IPS-15b (cell line): ENCODE measurements around the gene TNFAIP8L1.

Experiments used
- H3K27me3 ChIP-seq: one replicate; pipeline ENCODE4 v1.6.1; 2013; ENCODE audit warnings: low read length; ENCODE audit not compliant: control insufficient read depth, insufficient read depth
- H3K36me3 ChIP-seq: one replicate; pipeline ENCODE4 v1.6.1; 2013; ENCODE audit warnings: low read length; ENCODE audit not compliant: control insufficient read depth, insufficient read depth
- H3K4me1 ChIP-seq: one replicate; pipeline ENCODE4 v1.6.1; 2013; ENCODE audit warnings: mild to moderate bottlenecking, low read length; ENCODE audit not compliant: control insufficient read depth, insufficient read depth
- H3K4me3 ChIP-seq: one replicate; pipeline ENCODE4 v1.5.1; 2013; ENCODE audit warnings: low read depth, low read length
- H3K9ac ChIP-seq: one replicate; pipeline ENCODE4 v1.6.1; 2013; ENCODE audit warnings: low read depth, mild to moderate bottlenecking, low read length
- H3K9me3 ChIP-seq: one replicate; pipeline ENCODE4 v1.6.1; 2013; ENCODE audit warnings: mild to moderate bottlenecking, low read length; ENCODE audit not compliant: control insufficient read depth, insufficient read depth

TNFAIP8L1 gene

GRCh38 chr19:4701557-4701956 lies 62.2 kb downstream of the TNFAIP8L1 start:
- Histone ChIP-seq H3K4me1 (no peaks in the 10 kb centered on the region), H3K9me3 (no peaks in the 10 kb centered on the region), H3K4me3 (no peak overlapping the region), H3K9ac (no peak overlapping the region), H3K36me3 (peaks cover 60% of the 10 kb centered on the region), H3K27me3 (no peaks in the 10 kb centered on the region)

- Histone ChIP-seq H3K27me3 (no peaks in the 10 kb centered on the region), H3K4me1 (no peaks in the 10 kb centered on the region), H3K9me3 (no peaks in the 10 kb centered on the region), H3K36me3 (peaks cover 49% of the 10 kb centered on the region), H3K9ac (no peak overlapping the region), H3K4me3 (no peak overlapping the region)
Observed at GRCh38 chr19:4702764-4703163, 63.4 kb downstream of the TNFAIP8L1 start.

DNA sequence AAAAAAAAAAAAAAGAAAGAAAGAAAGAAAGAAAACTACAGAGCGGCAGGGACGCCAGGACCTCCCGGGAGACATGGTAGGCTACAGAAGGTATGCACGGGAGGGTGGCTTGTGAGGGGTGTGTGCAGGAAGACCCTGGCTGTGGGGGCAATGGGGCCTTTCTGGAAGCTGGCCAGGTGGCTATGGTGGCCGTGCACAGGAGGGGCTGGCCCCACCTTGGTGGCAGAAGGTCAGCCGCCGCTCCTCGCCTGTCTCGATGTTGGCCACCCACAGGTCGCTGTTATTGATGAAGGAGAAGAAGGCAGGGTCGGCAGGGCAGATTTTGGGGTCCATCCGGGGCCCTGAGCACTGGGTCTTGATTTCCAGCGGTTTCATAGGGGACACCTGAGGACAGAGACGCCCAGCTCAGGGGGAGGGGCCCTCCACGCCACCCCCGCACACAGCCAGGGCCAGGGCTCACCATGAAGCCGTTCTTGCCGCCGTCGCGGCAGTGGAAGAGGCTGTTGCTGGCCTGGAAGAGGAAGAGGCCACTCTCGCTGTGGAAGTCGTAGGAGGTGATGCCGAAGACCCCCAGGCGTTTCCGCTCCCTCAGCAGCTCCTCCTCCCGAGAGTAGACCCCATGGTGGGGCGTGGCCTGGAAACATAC lies 64.5 kb downstream of the TNFAIP8L1 start:
- H3K36me3 ChIP-seq, result peaks cover 44% of the 10 kb centered on the region
- H3K9me3 ChIP-seq, result no peaks in the 10 kb centered on the region
- H3K27me3 ChIP-seq, result no peaks in the 10 kb centered on the region
- no peak overlapping the region for H3K9ac ChIP-seq
- no peak overlapping the region for H3K4me3 ChIP-seq
- H3K4me1 ChIP-seq, result no peaks in the 10 kb centered on the region

GRCh38 chr19:4704317-4704673 lies 65.0 kb downstream of the TNFAIP8L1 start:
- Histone ChIP-seq H3K36me3 (peaks cover 42% of the 10 kb centered on the region), H3K27me3 (no peaks in the 10 kb centered on the region), H3K9ac (no peak overlapping the region)

More at GRCh38 chr19:4704317-4704673, 65.0 kb downstream of the TNFAIP8L1 start:
- no peaks in the 10 kb centered on the region for H3K4me1 ChIP-seq
- no peaks in the 10 kb centered on the region for H3K9me3 ChIP-seq
- H3K4me3 ChIP-seq, result no peak overlapping the region
